GM23248 (cell line): ENCODE results near the gene FAM13C.

Source experiments
- EZH2 ChIP-seq: fragments of 200-600 bp; sonication (generic); IDR thresholded peaks from 2 replicates; pipeline ENCODE4 v1.6.1; 2018; ENCODE audit warnings: antibody characterized with exemption, mild to moderate bottlenecking; ENCODE audit not compliant: insufficient read depth, poor library complexity, severe bottlenecking
- EZH2phosphoT487 ChIP-seq: fragments of 200-600 bp; sonication (generic); IDR thresholded peaks from 2 replicates; pipeline ENCODE4 v1.6.1; 2018; ENCODE audit warnings: antibody characterized with exemption, moderate library complexity, mild to moderate bottlenecking, low read depth; ENCODE audit not compliant: insufficient read depth

DNA sequence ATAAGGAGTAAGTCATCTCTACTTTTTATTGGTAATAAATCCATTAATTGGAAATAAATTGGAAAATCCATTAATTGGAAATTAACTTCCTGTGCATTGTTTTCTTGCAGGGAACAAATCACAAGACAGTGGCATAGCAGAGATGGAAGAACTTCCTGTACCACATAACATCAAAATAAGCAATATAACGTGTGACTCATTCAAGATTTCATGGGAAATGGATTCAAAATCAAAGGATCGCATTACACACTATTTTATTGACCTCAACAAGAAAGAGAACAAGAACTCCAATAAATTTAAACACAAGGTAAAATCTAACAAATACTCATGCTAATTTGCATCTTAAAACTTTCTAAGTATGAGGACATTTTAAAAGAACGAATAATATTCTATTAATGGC, 128.2 kb downstream of the FAM13C start:
- TF ChIP-seq EZH2 = no peak
- no peak for TF ChIP-seq EZH2phosphoT487
